ENCODE data around the gene KRT33A.
A peak's percentile ranks its signal among the peaks of the same experiment; 100 is the strongest.
"Not testable (repeated sequence)": the region's sequence is repeated elsewhere in the genome, so short reads cannot be mapped to it uniquely, and the experiment has no call there.

Gene KRT33A

GRCh38 chr17:41350381-41350878 lies at the start of gene KRT33A:
Gene KRT33A, minus strand, starts transcription at chr17:41350828. Its CDS starts 61 bp downstream, at chr17:41350767.
- not testable (repeated sequence) for DNase-seq (ENCODE audit: low read depth)

- DNase-seq (ENCODE audit: low read depth) = no peak
Observed at GRCh38 chr17:41396996-41397660, 46.5 kb upstream of the KRT33A start, which contains the start of gene KRT31. Gene KRT31, minus strand, starts transcription at chr17:41397608. Its CDS starts 69 bp downstream, at chr17:41397539.

- DNase-seq (ENCODE audit: low read depth) = no peak
Observed at GRCh38 chr17:41396340-41396739, 45.7 kb upstream of the KRT33A start.

- DNase-seq (ENCODE audit: low read depth) = no peak
Observed at GRCh38 chr17:41395611-41396010, 45.0 kb upstream of the KRT33A start.

- DNase-seq (ENCODE audit: low read depth) = not testable (repeated sequence)
Observed at GRCh38 chr17:41395044-41395443, 44.4 kb upstream of the KRT33A start.

GRCh38 chr17:41394254-41394996 lies 43.8 kb upstream of the KRT33A start:
- no peak for DNase-seq (ENCODE audit: low read depth)

GRCh38 chr17:41393826-41394225 lies 43.2 kb upstream of the KRT33A start:
- no peak for DNase-seq (ENCODE audit: low read depth)

GRCh38 chr17:41393294-41393693 lies 42.7 kb upstream of the KRT33A start:
- DNase-seq (ENCODE audit: low read depth) = no peak

- no peak for DNase-seq (ENCODE audit: low read depth)
Observed at GRCh38 chr17:41392278-41392677, 41.6 kb upstream of the KRT33A start.

GRCh38 chr17:41391535-41391934 lies 40.9 kb upstream of the KRT33A start:
- DNase-seq (ENCODE audit: low read depth) = no peak

- DNase-seq (ENCODE audit: low read depth) = no peak
Observed at GRCh38 chr17:41390411-41390938, 39.8 kb upstream of the KRT33A start.

- DNase-seq (ENCODE audit: low read depth) = no peak
Observed at GRCh38 chr17:41387670-41388069, 37.0 kb upstream of the KRT33A start.

GRCh38 chr17:41386227-41386626 lies 35.6 kb upstream of the KRT33A start:
- DNase-seq (ENCODE audit: low read depth) = no peak

GRCh38 chr17:41383690-41384089 lies 33.1 kb upstream of the KRT33A start:
- no peak for DNase-seq (ENCODE audit: low read depth)

GRCh38 chr17:41382394-41382793 lies 31.8 kb upstream of the KRT33A start:
- peak; percentile 75 for DNase-seq (ENCODE audit: low read depth)

GRCh38 chr17:41381943-41382342 lies 31.3 kb upstream of the KRT33A start, which contains the start of gene KRT34:
Gene KRT34, minus strand, starts transcription at chr17:41382306. Its CDS starts 60 bp downstream, at chr17:41382246.
- DNase-seq (ENCODE audit: low read depth) = not testable (repeated sequence)

GRCh38 chr17:41380091-41380490 lies 29.5 kb upstream of the KRT33A start:
- DNase-seq (ENCODE audit: low read depth) = peak; percentile 84

GRCh38 chr17:41377546-41377945 lies 26.9 kb upstream of the KRT33A start:
- DNase-seq (ENCODE audit: low read depth) = no peak

- no peak for DNase-seq (ENCODE audit: low read depth)
Observed at GRCh38 chr17:41369713-41370112, 19.1 kb upstream of the KRT33A start, which contains the start of gene KRT33B. Gene KRT33B, minus strand, starts transcription at chr17:41369813. Its CDS starts 63 bp downstream, at chr17:41369750.

- DNase-seq (ENCODE audit: low read depth) = no peak
Observed at GRCh38 chr17:41369023-41369422, 18.4 kb upstream of the KRT33A start.

- peak; percentile 58 for DNase-seq (ENCODE audit: low read depth)
Observed at GRCh38 chr17:41367426-41368075, 16.9 kb upstream of the KRT33A start.

GRCh38 chr17:41366070-41366469 lies 15.4 kb upstream of the KRT33A start:
- no peak for DNase-seq (ENCODE audit: low read depth)
